Left lung (tissue), 10 donors: ENCODE measurements around the gene B4GALT4. TPM values are rescaled to one million over a fixed set of nuclear protein-coding genes. Genes with fewer than 3 reads are reported as not detected.

Experiments
- ATAC-seq: fragments of 200-7000 bp; cut with Tn5 transposase; one replicate; pipeline ENCODE4 v1.9.1; 2020; ENCODE audit warnings: moderate library complexity
- DNase-seq, 4 donors: peaks; one replicate each; pipeline ENCODE4 v3.0.0-alpha.2; 2013 to 2020
- H3K27ac ChIP-seq, 2 donors: fragments of 200-600 bp; sonication (generic) in 1 of 2; one replicate each; pipeline versions ENCODE4 v1.5.0 to v1.8.0; 2020 to 2021
- H3K27me3 ChIP-seq, 2 donors: fragments of 200-600 bp; sonication (generic) in 1 of 2; one replicate each; pipeline versions ENCODE4 v1.5.0 to v1.8.0; 2020 to 2021
- H3K36me3 ChIP-seq, 2 donors: fragments of 200-600 bp; sonication (generic) in 1 of 2; one replicate each; pipeline versions ENCODE4 v1.5.0 to v1.8.0; 2020 to 2021
- H3K4me1 ChIP-seq, 2 donors: fragments of 200-600 bp; one replicate each; pipeline ENCODE4 v1.8.0; 2021
- H3K4me3 ChIP-seq, 2 donors: fragments of 200-600 bp; sonication (generic) in 1 of 2; one replicate each; pipeline versions ENCODE4 v1.5.0 to v1.8.0; 2020 to 2021; ENCODE audit warnings: mild to moderate bottlenecking in 1 of 2
- H3K9me3 ChIP-seq, 2 donors: fragments of 200-600 bp; sonication (generic) in 1 of 2; one replicate each; pipeline versions ENCODE4 v1.5.0 to v1.8.0; 2020 to 2021
- intact Hi-C, 2 donors: fragments of 100-400 bp; cut with DNase I; formaldehyde crosslinking; loops; one replicate each; pipeline versions ENCODE4 v1.11.2 to v1.14.2; 2022
- polyA plus RNA-seq, 6 donors: library from polyadenylated mRNA; unstranded; fragments of 120-200 nt; gene quantifications; one replicate each; pipeline ENCODE4 v1.2.1, GENCODE V29; 2013; ENCODE audit not compliant: insufficient read length in 6 of 6
- total RNA-seq, 2 donors: library from RNA; stranded (reverse); fragmentation: NEBNext Ultra II Directional; extraction: Animal tissue kit (Norgen Biotek cat#: 25700); gene quantifications; one replicate each; pipeline ENCODE4 v1.2.1, GENCODE V29; 2021
- TF ChIP-seq, protein P1 (sequence below), 2 donors: fragments of 200-600 bp; sonication (generic) in 1 of 2; IDR thresholded peaks; one replicate each; pipeline versions ENCODE4 v1.5.0 to v1.8.0; 2021; ENCODE audit warnings: antibody characterized with exemption in 2 of 2
- donor health status: DM: no; HTN: yes; CAD: no.
- donor health status: DM: no; HTN: no; CAD: no.

The B4GALT4 gene
- total and polyA plus RNA-seq, 8 donors, result 14.9 to 35.4 (median 29.2) TPM

DNA sequence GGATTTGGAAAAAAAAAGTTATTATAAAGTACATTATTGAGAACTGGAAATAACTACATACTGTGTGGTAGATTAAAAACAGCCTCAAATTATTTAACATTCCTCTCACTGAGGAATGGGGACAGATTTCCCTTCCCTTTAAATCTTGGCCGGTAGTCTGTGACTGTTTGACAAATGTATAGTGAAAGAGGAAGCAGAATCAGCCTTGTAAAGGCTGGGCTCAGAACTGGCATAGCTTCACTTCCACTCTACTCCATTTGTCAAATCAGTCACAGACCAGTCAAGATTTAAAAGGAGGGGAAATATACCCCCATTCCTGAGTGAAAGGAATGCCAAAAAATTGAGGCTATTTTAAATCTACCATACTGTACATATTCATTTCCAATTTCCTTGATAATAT, 18.2 kb upstream of the B4GALT4 start:
- H3K4me3 ChIP-seq, result no peak overlapping the region
- ATAC-seq (peak; percentile 62), DNase-seq (no peak)
- TF ChIP-seq, protein P1, sequence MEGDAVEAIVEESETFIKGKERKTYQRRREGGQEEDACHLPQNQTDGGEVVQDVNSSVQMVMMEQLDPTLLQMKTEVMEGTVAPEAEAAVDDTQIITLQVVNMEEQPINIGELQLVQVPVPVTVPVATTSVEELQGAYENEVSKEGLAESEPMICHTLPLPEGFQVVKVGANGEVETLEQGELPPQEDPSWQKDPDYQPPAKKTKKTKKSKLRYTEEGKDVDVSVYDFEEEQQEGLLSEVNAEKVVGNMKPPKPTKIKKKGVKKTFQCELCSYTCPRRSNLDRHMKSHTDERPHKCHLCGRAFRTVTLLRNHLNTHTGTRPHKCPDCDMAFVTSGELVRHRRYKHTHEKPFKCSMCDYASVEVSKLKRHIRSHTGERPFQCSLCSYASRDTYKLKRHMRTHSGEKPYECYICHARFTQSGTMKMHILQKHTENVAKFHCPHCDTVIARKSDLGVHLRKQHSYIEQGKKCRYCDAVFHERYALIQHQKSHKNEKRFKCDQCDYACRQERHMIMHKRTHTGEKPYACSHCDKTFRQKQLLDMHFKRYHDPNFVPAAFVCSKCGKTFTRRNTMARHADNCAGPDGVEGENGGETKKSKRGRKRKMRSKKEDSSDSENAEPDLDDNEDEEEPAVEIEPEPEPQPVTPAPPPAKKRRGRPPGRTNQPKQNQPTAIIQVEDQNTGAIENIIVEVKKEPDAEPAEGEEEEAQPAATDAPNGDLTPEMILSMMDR (IDR thresholded peaks at IDR 0.05), result no peak
- H3K4me1 ChIP-seq, result peaks cover 0 to 12% of the 10 kb centered on the region in 2 donors
- H3K9me3 ChIP-seq, result no peaks in the 10 kb centered on the region
- H3K27me3 ChIP-seq, result no peaks in the 10 kb centered on the region
- intact Hi-C loops, result no loop called here
- H3K36me3 ChIP-seq, result no peaks in the 10 kb centered on the region
- no peak overlapping the region for H3K27ac ChIP-seq

GRCh38 chr3:119257654-119258410, 17.2 kb upstream of the B4GALT4 start:
- Histone ChIP-seq H3K4me3 (no peak overlapping the region), H3K27ac (no peak overlapping the region), H3K9me3 (no peaks in the 10 kb centered on the region), H3K4me1 (peaks cover 0 to 12% of the 10 kb centered on the region in 2 donors), H3K36me3 (no peaks in the 10 kb centered on the region), H3K27me3 (no peaks in the 10 kb centered on the region)
- peak in 1 of 4 donors; percentile 40 for DNase-seq
- TF ChIP-seq, protein P1 (IDR thresholded peaks at IDR 0.05), result no peak
- ATAC-seq, result peak; percentile 46
- intact Hi-C loops, result no loop called here

DNA sequence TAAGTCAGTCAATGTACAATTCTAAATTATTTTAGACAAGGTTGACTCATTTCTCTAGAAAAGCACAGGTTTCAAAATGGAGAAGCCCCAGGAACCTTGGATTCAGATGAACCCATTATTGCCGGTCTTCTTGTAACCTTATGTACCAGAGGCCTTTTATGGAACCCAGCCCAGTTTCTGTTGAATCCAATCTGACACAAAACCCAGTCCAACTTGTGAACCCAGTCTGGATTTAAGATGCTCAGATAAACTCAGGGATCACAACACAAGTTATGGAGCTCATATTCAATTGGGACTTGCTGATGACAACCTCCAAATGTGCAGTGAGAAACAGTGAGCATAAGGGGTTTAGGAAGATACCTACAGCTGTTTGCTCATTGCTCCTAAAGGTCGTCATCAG, 16.4 kb upstream of the B4GALT4 start:
- no peaks in the 10 kb centered on the region for H3K27me3 ChIP-seq
- no peaks in the 10 kb centered on the region for H3K9me3 ChIP-seq
- DNase-seq (no peak), ATAC-seq (no peak)
- intact Hi-C loops, result no loop called here
- no peak overlapping the region for H3K27ac ChIP-seq
- peaks cover 0 to 12% of the 10 kb centered on the region in 2 donors for H3K4me1 ChIP-seq
- H3K36me3 ChIP-seq, result no peaks in the 10 kb centered on the region
- TF ChIP-seq, protein P1 (IDR thresholded peaks at IDR 0.05), result no peak
- no peak overlapping the region for H3K4me3 ChIP-seq

- no peaks in the 10 kb centered on the region for H3K36me3 ChIP-seq
- TF ChIP-seq, protein P1 (IDR thresholded peaks at IDR 0.05), result no peak
Measured at GRCh38 chr3:119255214-119255613, 14.5 kb upstream of the B4GALT4 start.

DNA sequence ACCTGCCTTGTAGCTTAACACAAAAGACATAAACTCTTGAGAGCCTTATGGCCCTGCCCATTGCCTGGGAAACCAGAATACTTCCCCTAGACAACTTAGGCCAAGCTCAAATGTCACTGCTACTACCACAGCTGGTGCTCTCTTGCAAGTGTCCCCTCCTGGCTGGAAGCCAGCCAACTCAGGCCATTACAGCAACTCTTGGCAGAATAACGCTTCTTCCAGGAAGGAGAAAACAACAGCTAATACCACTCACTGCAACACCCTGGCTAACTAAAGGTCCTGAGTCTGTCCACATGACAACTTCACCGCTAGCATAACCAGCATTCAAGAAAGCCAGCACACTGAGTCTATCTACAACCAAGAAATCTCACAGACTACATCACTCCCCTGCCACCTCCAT, 5.1 kb upstream of the B4GALT4 start:
- Histone ChIP-seq H3K27ac (no peak overlapping the region), H3K4me1 (peaks cover 0 to 12% of the 10 kb centered on the region in 2 donors), H3K9me3 (peaks cover 0 to 18% of the 10 kb centered on the region in 2 donors), H3K4me3 (no peak overlapping the region), H3K36me3 (no peaks in the 10 kb centered on the region), H3K27me3 (no peaks in the 10 kb centered on the region)
- TF ChIP-seq, protein P1 (IDR thresholded peaks at IDR 0.05), result no peak
- DNase-seq (peak in 1 of 4 donors; percentile 48), ATAC-seq (peak; percentile 5)
- intact Hi-C loops, result no loop called here

More at GRCh38 chr3:119255214-119255613, 14.5 kb upstream of the B4GALT4 start:
- ATAC-seq (no peak), DNase-seq (no peak)
- peaks cover 0 to 12% of the 10 kb centered on the region in 2 donors for H3K4me1 ChIP-seq
- H3K27me3 ChIP-seq, result no peaks in the 10 kb centered on the region
- no peak overlapping the region for H3K27ac ChIP-seq
- no peaks in the 10 kb centered on the region for H3K9me3 ChIP-seq
- H3K4me3 ChIP-seq, result no peak overlapping the region
- intact Hi-C loops, result no loop called here
